HG03159 (cell line): ENCODE results near the gene GBX2.

Source experiments
- ATAC-seq: cut with Tn5 transposase; IDR thresholded peaks from one replicate; pipeline ENCODE4 v1.9.1; 2021; ENCODE audit warnings: mild to moderate bottlenecking, moderate library complexity; ENCODE audit not compliant: unreplicated experiment

The GBX2 gene

DNA sequence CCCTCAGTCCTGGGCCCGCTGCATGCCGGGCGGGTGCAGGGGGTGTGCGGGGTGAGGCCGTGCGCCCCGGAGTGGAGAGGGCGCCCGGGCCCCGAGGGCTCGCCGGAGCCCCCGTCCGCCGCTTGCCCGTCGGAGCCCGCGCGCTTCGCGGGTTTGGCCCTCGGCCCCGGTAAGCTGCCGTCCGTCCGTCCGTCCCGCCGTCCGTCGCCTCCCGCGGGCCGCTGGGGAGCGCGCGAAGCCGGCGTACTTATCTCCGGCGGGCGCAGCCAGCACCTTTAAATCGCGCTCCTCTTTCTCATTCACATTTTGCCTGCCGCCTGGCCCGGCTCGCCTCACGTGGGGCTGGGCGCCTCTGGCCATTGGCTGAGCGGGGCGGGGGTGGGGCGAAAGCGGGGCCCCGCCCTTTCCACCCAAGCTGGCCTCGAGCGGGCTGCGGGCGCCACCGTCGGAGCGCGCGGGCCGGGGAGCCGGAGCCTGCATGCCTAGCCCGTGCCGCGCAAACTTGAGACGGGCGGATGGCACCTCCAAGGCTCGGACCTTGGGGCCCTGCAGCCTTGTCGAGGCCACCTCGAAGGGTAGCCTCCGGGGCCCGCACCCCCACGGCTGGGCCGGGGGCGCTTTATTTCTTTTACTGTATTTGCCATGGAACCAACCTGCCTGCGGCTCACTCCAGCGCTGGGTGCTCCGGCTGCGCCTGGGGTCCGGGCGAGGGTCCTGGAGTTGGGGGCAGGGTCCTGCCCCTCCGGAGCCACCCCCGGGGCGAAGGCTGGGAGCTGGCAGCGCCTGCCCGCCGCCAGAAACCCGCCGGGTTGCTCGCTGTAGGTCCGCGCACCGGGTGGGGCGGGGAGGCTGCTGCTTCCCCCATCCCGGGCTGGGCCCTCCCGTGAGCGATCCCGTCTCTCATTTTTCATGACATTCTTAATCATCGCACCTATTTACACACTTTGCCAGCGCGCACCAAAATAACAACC lies at the start of gene GBX2:
TSS of gene GBX2 (minus strand) at position 277 of the 971 bp plus-strand sequence. CDS start 415 bp downstream, outside the sequence.
- ATAC-seq, result no peak

DNA sequence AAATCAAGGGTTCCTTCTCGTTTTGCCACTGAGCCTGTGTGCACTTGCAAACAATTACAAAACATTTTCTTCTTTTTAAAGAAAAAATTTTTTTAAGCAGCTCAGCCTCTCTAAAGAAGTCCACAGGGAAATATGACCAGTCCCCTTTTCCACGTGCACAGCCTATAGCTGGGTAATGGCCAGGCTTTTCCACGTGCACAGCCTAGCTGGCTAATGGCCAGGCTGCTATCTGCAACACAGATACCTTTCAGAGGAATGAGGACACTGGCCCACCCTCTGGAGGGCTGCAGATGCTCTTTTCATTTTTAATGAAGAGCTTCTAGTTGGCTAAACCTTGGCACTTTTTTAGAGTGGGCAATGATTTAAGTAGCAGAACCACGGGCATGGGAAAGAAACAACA lies 49.7 kb upstream of the GBX2 start:
- ATAC-seq, result no peak

DNA sequence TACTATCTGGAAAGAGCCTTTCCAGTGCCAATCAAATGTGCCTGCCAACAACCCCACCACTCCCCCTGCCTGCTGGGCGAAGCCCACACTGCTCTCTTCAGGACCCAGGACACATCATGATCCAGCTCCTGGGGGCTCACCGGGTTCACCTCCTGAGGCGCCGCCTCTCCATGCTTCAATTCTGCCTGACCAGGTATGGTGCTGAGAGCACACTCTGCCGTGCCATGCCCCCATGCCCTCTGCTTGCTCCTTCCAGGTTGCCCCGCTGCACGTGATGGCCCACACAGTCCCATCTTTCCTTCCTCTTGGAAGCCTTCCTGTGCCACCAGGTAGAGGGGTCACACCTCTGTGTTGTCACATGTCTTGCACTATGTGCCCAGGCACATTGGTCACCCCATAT lies 48.5 kb upstream of the GBX2 start:
- no peak for ATAC-seq

DNA sequence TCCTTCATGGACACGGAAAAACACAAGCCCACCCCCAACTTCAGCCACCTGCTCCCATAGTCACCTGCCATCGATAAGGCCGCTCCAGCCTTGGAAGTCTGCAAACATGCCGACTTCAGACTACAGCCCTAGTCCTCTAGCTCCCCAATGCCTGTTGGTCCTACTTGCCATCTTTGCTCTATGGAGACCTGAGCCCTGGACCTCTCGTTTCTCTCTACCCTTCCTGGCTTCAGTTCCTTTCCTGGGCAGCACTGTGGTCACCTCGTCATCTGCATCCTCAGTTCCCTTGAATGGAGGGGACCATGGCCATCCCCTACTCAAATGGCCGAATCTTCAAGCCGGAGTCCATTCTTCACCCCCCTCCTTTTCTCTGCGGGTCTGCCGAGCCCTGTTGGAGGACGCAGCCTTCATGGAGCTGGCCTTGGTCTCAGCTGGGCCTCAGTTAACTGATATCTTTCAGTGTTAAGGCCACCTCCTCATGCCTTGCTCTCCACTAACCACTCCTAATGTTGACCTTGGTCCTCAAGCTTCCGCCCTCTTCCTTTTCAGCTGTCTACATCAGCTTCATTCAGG lies 47.7 kb upstream of the GBX2 start:
- ATAC-seq, result no peak

DNA sequence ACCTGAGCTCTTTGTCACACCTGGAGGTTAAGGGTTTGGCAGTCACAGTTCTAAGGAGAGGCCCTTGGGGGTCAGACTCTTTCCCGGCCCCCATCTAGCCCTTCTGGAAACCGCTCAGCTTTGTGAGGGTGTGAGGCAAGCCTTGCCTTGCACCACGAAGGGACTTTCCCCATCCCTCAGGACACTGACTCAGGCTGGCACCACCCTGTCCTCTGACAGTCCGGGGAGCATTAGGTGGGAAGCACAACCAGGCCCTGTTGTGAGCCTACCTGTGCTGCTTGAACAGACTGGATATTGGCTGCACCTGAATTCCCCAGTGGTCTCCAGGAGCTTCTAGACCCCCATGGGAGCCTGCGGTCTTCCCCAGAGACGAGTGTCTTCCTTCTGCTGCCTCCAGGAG lies 47.0 kb upstream of the GBX2 start:
- ATAC-seq, result no peak

DNA sequence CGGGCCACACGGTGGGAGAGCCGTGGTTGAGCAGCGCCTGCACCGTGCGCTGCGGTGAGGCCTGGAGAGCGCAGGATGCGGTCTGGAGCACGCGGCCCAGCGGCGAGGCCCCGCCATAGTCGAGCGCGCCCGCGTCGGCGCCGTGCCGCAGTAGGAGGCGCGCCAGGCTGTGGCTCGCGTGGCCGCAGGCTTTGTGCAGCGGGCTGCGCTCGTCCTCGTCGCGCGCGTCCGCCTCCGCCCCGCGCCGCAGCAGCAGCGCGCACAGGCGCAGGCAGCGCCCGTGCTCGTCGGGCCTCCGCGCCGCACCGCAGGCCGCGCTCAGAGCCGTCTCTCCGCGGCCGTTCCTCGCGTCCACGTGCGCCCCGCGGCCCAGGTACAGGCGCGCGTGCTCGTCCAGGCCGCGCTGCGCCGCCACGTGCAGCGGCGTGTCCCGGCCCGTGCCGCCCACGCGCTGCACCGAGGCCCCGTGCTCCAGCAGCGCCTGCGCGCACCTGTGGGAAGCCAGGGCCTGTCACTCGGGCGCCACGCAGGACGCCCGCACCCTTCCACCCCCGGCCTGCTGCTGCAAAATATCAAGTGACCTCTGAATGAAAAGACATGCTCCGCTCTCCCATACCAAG lies 46.3 kb upstream of the GBX2 start:
- no peak for ATAC-seq

DNA sequence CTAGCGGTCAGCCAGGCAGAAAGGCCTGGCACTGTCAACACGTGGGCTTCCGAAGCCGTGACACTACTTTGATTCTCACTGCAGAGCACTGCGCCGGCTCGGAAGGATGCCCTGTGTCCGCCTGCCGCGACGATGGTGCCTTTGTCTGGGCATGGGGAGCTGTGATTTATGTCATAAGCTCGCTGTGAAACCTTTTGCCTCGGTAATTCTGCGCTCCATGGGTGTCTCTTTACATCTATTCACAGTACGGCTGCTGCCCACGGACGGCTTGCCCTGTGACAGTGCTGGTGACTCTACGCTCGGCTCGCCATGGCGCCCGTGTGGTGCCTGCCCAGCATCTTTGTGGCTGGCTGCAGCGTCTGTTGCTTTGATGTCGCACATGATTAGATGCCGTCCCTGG lies 43.1 kb upstream of the GBX2 start:
- no peak for ATAC-seq

DNA sequence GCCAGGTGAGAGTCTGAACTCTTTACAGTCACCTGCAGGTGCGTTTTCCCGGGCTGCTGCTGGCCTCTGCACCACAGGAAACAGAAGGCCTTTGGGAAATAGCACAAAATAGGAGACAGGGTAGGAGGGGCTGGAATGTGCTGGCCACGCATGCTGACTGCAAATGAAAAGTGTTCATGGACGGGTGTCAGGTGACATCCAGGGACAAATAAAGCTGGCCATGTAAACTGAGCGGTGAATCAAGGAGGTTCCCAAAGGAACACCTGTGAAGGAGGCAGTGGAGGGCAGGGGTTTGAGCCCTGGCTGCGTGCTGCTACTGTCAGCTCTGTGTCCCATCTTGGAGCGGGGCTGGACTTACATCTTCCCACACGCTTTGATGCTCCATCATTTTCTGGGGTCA lies 42.4 kb upstream of the GBX2 start:
- no peak for ATAC-seq

DNA sequence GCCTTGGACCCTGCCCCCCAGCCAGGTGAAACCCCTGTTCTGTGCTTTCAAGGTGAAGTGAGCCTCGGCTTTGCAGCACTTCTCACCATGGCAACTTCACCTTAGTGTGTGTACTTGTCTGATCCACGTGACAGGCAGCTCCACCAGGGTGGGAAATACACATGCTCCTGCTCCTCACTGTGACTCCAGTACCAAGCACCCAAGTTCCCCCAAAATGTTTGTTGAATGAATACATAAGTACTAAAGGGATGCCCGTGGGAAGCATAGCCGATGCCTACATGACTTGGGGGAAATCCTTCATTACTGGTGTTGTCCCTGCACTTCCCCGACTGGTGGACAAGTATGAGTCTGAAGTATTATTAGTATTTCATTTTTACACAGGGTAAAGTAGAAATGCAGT lies 41.8 kb upstream of the GBX2 start:
- no peak for ATAC-seq

DNA sequence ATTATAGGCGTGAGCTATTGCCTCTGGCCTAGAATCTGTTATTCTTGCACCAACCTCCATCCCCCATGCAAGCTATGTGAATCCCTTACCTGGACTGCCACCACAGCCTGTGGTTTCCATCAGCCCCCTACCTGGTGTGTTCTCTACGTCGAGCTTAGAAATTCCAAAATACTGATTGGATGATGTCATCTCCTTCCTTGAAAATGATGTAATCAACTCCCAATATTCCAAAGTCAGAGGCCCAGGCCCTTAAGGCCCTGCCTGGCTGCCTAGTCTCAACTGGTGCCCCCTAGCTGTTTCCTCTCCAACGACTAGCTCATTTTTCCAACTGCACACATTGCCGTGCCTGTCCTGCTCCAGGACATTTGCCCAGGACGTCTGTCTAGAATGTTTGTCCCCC lies 41.3 kb upstream of the GBX2 start:
- ATAC-seq, result no peak

DNA sequence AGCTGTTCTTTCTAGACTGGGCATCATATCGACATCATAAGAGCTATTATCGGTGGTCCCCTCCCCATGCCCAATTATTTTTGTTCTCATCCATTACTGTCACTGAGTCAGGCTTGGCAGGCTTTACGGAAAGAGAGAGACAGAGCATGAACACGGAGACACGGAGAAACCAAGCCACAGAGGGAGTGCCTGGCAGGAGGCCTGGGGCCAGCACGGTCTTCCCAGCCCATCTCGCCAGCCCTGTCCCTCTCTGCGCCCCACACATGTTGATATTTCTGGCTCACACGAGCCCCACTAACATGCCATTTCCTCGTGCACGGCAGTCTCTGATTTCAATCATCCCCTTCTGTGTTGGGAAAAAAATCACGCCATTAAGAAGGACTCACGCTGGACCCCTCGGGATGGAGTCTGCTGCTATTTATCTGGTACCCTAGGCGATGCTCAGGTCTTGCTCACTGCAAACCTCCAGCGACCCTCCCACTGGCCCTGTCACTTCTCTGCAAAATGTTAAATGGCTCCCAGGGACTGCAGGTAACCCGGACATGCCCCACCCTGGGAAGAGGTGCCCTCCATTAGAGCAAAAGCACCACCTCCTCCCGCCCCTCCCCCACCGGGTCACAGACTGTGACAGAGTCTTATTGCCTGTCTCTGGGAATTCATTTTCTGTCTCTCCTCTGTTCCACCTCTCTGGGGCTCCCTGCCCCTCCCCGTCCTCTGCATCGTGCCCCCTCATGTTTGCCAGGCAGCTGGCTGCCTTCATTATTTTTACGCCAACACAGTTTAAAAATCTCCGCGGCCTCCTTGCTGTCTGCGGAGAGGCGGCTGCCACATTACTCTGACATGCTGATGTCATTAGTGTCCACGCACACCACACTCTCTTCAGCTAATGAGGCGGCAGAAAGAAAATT lies 40.1 kb upstream of the GBX2 start:
- ATAC-seq, result no peak

DNA sequence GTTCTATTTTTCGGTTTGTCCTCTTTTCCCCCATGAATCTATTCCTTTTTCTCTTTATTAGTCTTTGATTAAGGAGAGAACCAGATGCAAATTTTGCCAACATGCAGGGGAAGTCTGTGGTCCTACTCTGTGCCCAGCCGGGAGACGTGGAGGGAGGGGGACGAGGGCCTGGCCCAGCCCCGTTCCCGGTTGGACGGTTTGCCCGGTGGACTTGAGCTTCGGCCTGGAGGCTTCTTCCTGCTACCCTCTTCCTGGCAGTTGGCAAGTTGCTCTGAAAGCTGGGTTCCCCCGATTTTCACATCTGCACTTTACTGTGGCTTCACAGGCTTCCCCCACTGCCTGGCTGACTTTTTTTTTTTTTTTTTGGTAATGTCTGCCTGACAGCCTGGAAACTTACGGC lies 39.3 kb upstream of the GBX2 start:
- ATAC-seq, result no peak

DNA sequence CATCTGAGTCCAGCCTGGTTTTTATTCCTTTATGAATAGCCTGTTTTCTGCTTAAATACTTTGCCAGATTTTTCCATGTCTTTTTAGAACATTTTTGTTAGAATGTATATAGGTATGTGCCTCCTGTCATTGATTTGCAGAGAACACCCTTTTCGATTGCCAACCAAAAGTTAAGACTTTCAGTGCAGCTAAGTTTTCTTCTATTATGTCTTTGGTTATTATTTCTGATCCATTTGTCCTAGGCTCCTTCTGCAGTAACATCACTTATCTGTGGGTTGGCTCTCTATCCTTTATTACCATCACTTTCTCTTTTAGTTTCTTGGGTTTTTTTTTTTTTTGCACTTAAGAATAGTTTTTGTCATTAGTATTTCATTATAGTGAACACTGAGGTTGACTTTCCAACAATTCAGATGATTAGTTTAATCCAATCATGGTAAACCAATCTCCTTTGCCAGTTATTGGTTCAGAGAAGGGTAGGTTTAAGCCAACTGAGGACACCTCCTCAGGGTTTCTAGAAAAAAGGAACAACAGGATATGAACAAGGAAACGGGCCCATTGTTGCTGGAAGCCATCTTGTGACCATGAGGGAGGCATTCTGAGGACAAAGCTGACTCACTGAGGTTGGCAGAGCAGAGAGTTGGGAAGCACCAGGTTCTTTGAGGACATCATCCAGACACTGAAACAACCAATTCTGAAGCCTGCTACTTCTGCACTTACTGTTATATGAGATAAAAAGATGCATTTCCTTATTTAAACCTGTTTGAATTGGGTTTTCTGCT lies 37.9 kb upstream of the GBX2 start:
- no peak for ATAC-seq

DNA sequence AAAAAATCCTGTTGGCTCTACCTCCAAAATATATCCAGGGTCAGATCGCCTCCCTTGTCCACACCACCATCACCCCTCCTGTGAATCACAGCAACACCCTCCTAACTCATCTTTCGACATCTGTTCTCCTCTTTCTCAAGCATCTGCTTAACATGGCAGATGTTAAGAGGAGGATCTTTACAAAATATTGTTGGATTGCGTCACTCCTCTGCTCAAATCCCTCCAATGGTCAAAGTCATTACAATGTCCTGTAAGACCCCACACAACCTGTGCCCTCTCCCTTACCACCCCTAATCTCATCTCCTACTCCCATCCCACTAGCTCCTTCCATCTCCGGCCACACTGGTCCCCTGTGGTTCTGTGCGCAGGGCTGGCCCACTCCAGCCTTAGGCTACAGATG lies 36.8 kb upstream of the GBX2 start:
- ATAC-seq, result no peak

DNA sequence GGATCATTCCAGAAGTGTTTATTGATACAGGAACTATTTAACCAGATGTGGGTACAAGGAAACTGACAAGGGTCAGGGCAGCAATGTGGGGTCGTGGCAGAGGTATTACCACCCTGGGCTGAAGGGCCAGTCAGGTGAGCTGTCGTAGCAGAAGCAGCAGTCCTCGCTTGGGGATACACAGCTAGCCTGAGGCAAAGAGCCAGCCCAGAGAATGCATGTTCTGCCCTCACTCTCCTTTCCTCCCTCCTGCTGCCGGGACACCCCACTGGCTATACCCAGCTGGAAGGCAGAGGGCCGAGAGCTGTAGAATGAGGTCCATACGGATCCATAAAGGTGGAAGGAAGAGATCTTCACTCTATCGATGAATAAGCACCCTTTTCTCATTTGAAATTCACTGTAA lies 32.2 kb upstream of the GBX2 start:
- ATAC-seq, result no peak

DNA sequence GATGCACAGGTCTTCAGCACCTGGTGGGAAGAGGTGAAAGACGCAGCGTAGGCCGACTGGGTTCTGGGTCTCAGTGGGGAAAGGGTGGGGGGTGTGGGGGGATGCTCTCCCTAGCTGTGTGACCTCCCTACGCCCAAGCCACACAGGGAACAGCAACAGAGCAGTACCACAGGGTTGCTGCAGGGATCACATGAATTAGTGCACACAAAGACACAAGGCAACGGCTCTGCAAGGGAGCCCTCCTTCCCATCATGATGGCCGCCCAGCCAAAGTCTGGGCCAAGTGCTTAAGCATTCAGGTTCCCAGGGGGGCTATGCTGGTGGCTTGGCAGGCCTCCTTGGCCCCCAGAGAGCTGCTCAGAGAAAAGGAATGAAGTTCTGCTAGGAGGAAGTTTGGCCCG lies 28.2 kb upstream of the GBX2 start:
- no peak for ATAC-seq

DNA sequence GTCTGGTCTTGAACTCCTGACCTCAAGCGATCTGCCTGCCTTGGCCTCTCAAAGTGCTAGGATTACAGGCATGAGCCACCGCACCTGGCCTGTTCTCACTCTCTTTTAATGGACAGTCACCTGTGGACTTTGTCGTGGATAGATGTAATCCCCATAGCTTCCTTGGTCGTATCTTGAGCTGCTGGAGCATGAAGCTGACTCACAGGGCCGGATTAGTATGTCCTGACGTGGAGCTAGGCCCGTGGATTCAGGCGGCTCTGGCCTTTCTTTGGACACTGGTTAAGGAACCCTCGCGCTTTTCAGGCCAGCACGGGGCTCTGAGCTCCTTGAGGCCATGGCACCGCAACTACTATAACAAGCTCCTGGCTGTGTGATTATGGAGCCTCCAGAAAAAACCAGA lies 27.5 kb upstream of the GBX2 start:
- no peak for ATAC-seq

DNA sequence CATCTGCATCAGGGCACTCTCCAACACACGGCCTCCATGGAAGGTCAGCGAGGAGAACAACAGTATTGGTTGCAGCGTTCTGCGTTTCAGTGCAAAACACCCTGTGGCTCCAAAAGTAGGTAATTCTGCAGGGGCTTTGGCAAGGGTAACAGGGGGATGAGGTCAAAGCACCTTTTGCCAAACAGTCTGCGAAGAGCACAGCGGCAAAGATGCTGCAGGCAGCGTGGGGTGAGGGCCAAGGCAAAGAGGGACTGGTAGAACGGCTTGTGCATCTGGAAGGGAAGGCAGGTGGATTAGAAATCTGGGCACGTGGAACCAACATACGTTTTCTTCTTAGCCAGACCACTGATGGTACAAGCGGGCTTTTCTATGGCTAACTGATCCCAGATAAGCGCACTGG lies 26.6 kb upstream of the GBX2 start:
- ATAC-seq, result no peak

DNA sequence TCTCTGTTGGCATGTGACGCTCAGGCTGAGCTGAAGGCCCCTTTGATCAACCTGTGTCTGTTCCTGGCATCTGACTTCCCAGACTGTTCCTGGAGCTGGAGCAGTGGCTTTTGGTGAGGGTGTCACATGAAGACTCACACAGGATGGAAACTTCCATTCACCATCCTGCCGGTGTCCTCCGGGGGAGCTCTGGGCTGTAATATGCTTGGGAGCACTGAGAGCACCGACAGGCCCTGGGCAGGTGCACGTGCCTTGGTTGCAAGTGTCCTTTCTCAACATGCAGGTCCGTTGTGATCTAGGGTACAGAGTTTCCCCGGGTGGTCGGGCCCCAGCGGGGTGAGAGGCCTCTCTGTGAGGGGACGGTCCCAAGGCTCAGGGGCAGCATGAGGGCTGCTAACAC lies 24.8 kb upstream of the GBX2 start:
- ATAC-seq, result no peak

DNA sequence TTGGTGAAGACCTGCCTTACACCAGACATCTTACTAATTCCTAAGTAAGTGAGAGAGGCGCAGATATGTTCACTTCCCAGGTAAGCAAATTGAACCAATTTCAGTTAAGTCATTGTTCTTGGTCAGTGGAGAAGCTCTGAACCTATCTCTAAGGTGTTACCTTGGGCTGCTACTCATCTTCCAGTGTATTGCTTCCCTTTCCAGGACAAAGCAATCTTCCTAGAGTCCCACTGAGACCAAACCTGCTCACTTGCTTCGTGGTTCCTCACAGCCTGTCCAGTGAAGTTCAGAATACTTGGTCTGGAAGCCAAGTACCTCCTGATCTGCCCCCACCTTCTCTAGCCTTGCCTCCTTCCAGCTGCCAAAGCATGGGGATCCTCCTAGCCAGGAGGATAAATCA lies 22.5 kb upstream of the GBX2 start:
- ATAC-seq, result no peak
